OCI-LY7 (cell line): ENCODE measurements around the gene FOXJ3. TPM values are rescaled to one million over a fixed set of nuclear protein-coding genes. Genes with fewer than 3 reads are reported as not detected.

Experiments
- BruUV-seq: library from RNA; stranded (reverse); fragments of 400-500 nt; replicated peaks from 2 replicates; lab custom pipeline; 2021; lab: Mats Ljungman, UMichigan
- CTCF ChIA-PET: fragments of 300-600 bp; sonication (Branson Sonifier 250); formaldehyde crosslinking; loops from one replicate; lab custom pipeline; 2022; ENCODE audit warnings: antibody characterized with exemption; ENCODE audit not compliant: unreplicated experiment; lab: Charles Lee
- POLR2A ChIA-PET: fragments of 300-600 bp; sonication (Branson Sonifier 250); formaldehyde crosslinking; loops from one replicate; lab custom pipeline; 2022; ENCODE audit warnings: antibody characterized with exemption; lab: Charles Lee
- DNase-seq: peaks from one replicate; pipeline ENCODE4 v3.0.0-alpha.2; 2015; ENCODE audit warnings: low spot score
- H2AFZ ChIP-seq: fragments of 200-600 bp; sonication (generic), shearing (Covaris generic); 2 replicates; pipeline ENCODE4 v1.6.1; 2014; ENCODE audit warnings: mild to moderate bottlenecking, antibody characterized with exemption, low read length, moderate library complexity
- H3K27ac ChIP-seq: fragments of 200-600 bp; sonication (generic); 2 replicates; pipeline ENCODE4 v1.5.1; 2014; ENCODE audit warnings: mixed run types, low read depth, mild to moderate bottlenecking, moderate library complexity, low read length, inconsistent platforms; ENCODE audit not compliant: poor library complexity, severe bottlenecking
- H3K36me3 ChIP-seq: fragments of 200-600 bp; sonication (generic); 2 replicates; pipeline ENCODE4 v1.6.1; 2014; ENCODE audit warnings: mild to moderate bottlenecking, antibody characterized with exemption, low read length, moderate library complexity, mixed read lengths; ENCODE audit not compliant: insufficient read depth
- H3K4me1 ChIP-seq: fragments of 200-600 bp; sonication (generic); 2 replicates; pipeline ENCODE4 v1.5.1; 2014; ENCODE audit warnings: mild to moderate bottlenecking, low read length; ENCODE audit not compliant: insufficient read depth, poor library complexity, severe bottlenecking
- H3K4me2 ChIP-seq: fragments of 200-600 bp; sonication (generic); 2 replicates; pipeline ENCODE4 v1.6.1; 2014; ENCODE audit warnings: mild to moderate bottlenecking, low read length
- H3K4me3 ChIP-seq: fragments of 200-600 bp; sonication (generic); 2 replicates; pipeline ENCODE4 v1.5.1; 2014; ENCODE audit warnings: mild to moderate bottlenecking, low read depth, low read length; ENCODE audit not compliant: poor library complexity, severe bottlenecking
- H3K79me2 ChIP-seq: fragments of 200-600 bp; sonication (generic); 2 replicates; pipeline ENCODE4 v1.6.1; 2016; ENCODE audit warnings: low read depth, mild to moderate bottlenecking, low read length, moderate library complexity, mixed read lengths; ENCODE audit not compliant: insufficient read depth
- H3K9me2 ChIP-seq: fragments of 200-600 bp; sonication (generic); 2 replicates; pipeline ENCODE4 v1.6.1; 2016; ENCODE audit warnings: mild to moderate bottlenecking, low read length, mixed read lengths; ENCODE audit not compliant: insufficient read depth
- H3K9me3 ChIP-seq: fragments of 200-600 bp; sonication (generic); 2 replicates; pipeline ENCODE4 v1.6.1; 2014; ENCODE audit warnings: mild to moderate bottlenecking, mixed run types, low read length, mixed read lengths
- H4K20me1 ChIP-seq: fragments of 200-600 bp; sonication (generic); 2 replicates; pipeline ENCODE4 v1.6.1; 2014; ENCODE audit warnings: mild to moderate bottlenecking, antibody characterized with exemption, low read length, moderate library complexity, mixed read lengths; ENCODE audit not compliant: insufficient read depth
- EZH2phosphoT487 ChIP-seq: fragments of 200-600 bp; sonication (generic); IDR thresholded peaks from 2 replicates; pipeline ENCODE4 v1.6.1; 2018; ENCODE audit warnings: low read depth, borderline replicate concordance, mild to moderate bottlenecking, mixed run types, antibody characterized with exemption, low read length, moderate library complexity, mixed read lengths
- intact Hi-C: fragments of 100-400 bp; cut with micrococcal nuclease; formaldehyde crosslinking; loops from one replicate; pipeline ENCODE4 v1.10.0; 2022; ENCODE audit not compliant: unreplicated experiment
- total RNA-seq, 2 experiments: library from RNA; depleted of rRNA in 1 of 2; stranded (reverse); fragments of >200 nt in 1 of 2; shearing (Covaris generic) in 1 of 2; gene quantifications; 2 replicates each; pipeline ENCODE4 v1.2.3, GENCODE V29; 2014 to 2022
- TF ChIP-seq, protein P1 (sequence below): fragments of 200-600 bp; sonication (generic); conservative IDR thresholded peaks from 2 replicates; pipeline ENCODE4 v1.5.1; 2014; ENCODE audit warnings: mild to moderate bottlenecking, antibody characterized with exemption, low read length, moderate library complexity, mixed read lengths

FOXJ3 gene
- total RNA-seq, 2 experiments from 2014 or later, result 34.8 to 43.1 TPM

DNA sequence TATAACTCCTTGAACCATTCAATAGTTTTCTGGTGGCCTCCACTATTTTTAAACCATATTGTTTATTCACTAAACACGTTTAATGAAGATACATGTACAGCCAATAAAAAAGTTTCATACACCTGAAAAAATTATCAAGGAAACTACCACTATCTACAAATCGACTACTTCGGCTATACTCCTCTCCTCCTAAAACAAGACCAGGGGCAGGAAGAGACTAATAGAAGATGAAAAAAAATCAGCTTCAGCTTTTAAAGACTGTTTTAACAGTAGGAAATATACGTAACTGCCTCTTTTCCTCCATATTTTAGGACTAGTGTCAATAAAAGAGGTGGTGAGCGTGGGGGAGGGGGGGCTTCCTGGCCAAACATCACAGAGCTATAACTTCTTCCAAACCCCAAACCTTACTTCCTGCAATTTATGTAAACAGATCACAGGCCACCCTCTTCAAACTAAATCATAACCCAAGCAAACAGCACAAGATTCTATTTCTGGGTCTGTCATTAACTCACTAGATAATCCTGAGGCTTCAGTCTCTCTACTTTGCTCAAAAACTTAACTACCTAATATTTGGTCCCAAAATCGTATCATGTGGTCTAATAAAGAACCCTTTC, 15.1 kb downstream of the FOXJ3 start:
- Histone ChIP-seq H2AFZ (no peak overlapping the region), H3K9me2 (no peaks in the 10 kb centered on the region), H3K79me2 (peaks cover 99% of the 10 kb centered on the region), H3K4me2 (no peak overlapping the region), H3K4me3 (no peak overlapping the region), H3K36me3 (peaks cover 8% of the 10 kb centered on the region; the same call in 1 of the 2 replicates), H3K4me1 (peaks cover 12% of the 10 kb centered on the region), H4K20me1 (peaks cover 70% of the 10 kb centered on the region), H3K9me3 (no peaks in the 10 kb centered on the region), H3K27ac (no peak overlapping the region)
- CTCF ChIA-PET, result no interaction called here
- intact Hi-C loops, result no loop called here
- POLR2A ChIA-PET, result interaction anchor here (0.6 kb wide), 1 partner anchor 153 kb away, joined by 3 read pairs; no protein-coding TSS in a partner anchor
- no peak for TF ChIP-seq EZH2phosphoT487
- TF ChIP-seq, protein P1, sequence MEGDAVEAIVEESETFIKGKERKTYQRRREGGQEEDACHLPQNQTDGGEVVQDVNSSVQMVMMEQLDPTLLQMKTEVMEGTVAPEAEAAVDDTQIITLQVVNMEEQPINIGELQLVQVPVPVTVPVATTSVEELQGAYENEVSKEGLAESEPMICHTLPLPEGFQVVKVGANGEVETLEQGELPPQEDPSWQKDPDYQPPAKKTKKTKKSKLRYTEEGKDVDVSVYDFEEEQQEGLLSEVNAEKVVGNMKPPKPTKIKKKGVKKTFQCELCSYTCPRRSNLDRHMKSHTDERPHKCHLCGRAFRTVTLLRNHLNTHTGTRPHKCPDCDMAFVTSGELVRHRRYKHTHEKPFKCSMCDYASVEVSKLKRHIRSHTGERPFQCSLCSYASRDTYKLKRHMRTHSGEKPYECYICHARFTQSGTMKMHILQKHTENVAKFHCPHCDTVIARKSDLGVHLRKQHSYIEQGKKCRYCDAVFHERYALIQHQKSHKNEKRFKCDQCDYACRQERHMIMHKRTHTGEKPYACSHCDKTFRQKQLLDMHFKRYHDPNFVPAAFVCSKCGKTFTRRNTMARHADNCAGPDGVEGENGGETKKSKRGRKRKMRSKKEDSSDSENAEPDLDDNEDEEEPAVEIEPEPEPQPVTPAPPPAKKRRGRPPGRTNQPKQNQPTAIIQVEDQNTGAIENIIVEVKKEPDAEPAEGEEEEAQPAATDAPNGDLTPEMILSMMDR, result no peak
- no peak for DNase-seq
- BruUV-seq, result no TSS peak

DNA sequence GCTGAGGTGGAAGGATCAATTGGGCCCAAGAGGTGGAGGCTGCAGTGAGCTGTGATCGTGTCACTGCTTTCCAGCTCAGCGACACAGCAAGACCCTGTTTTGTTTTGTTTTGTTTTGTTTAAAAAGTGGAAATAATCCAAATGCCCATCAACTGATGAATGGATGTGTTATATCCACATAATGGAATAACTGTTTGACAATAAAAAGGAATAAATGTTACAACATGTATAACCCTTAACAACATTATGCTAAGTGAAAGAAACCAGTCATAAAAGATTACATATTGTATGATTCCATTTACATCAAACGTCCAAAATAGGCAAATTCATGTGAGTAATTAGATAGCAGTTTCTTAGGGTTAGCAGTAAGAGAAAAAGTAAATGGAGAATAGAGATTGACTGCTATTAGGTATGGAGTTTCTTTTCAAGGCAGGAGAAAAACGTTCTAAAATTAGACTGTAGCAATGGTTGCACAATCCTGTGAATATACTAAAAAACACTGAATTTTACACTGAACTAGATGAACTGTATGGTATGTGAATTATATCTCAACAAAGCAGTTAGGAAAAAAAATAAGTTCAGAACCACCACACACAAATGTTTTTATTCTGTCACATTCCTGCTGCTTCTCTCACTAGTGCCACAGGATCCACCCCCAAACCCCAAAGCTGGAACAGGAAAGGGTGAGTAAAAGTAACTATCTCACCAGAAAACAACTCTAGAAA, 15.7 kb downstream of the FOXJ3 start:
- H3K4me2 ChIP-seq, result no peak overlapping the region
- BruUV-seq, result no TSS peak
- H3K9me2 ChIP-seq, result no peaks in the 10 kb centered on the region
- no peaks in the 10 kb centered on the region for H3K9me3 ChIP-seq
- ChIA-PET POLR2A (interaction anchor here (0.6 kb wide), 1 partner anchor 153 kb away, joined by 3 read pairs; no protein-coding TSS in a partner anchor), CTCF (no interaction called here)
- no peak overlapping the region for H3K4me3 ChIP-seq
- intact Hi-C loops, result no loop called here
- no peak overlapping the region for H2AFZ ChIP-seq
- no peak for TF ChIP-seq EZH2phosphoT487
- TF ChIP-seq, protein P1, result no peak
- peaks cover 99% of the 10 kb centered on the region for H3K79me2 ChIP-seq
- peaks cover 8% of the 10 kb centered on the region; the same call in 1 of the 2 replicates for H3K36me3 ChIP-seq
- H3K4me1 ChIP-seq, result peaks cover 12% of the 10 kb centered on the region
- DNase-seq, result no peak
- H4K20me1 ChIP-seq, result peaks cover 68% of the 10 kb centered on the region
- H3K27ac ChIP-seq, result no peak overlapping the region
